Muscle layer of colon (tissue), 2 donors: Measurements from ENCODE around the gene BTF3.

Experiments
- H3K27ac ChIP-seq: one replicate; pipeline ENCODE4 v1.7.0; 2013; ENCODE audit warnings: low read depth, mild to moderate bottlenecking, low read length, moderate library complexity
- H3K27me3 ChIP-seq, 2 donors: one replicate each; pipeline ENCODE4 v1.7.0; 2013; ENCODE audit warnings: low read length in 2 of 2, mild to moderate bottlenecking in 2 of 2; ENCODE audit not compliant: insufficient read depth in 2 of 2, control insufficient read depth in 1 of 2
- H3K36me3 ChIP-seq: one replicate; pipeline ENCODE4 v1.7.0; 2013; ENCODE audit warnings: mild to moderate bottlenecking, low read length; ENCODE audit not compliant: insufficient read depth
- H3K4me1 ChIP-seq: one replicate; pipeline ENCODE4 v1.7.0; 2013; ENCODE audit warnings: mild to moderate bottlenecking, low read length; ENCODE audit not compliant: insufficient read depth
- H3K4me3 ChIP-seq, 2 donors: one replicate each; pipeline ENCODE4 v1.7.0; 2013; ENCODE audit warnings: low read length in 2 of 2, low read depth in 1 of 2, mild to moderate bottlenecking in 1 of 2, moderate library complexity in 1 of 2
- H3K9ac ChIP-seq: one replicate; pipeline ENCODE4 v1.7.0; 2013; ENCODE audit warnings: low read length
- H3K9me3 ChIP-seq: one replicate; pipeline ENCODE4 v1.7.0; 2013; ENCODE audit warnings: mild to moderate bottlenecking, low read length
- donor health status: abdominal sarcoma.
- donor health status: Adenocarcinoma of cecum.

The BTF3 gene

DNA sequence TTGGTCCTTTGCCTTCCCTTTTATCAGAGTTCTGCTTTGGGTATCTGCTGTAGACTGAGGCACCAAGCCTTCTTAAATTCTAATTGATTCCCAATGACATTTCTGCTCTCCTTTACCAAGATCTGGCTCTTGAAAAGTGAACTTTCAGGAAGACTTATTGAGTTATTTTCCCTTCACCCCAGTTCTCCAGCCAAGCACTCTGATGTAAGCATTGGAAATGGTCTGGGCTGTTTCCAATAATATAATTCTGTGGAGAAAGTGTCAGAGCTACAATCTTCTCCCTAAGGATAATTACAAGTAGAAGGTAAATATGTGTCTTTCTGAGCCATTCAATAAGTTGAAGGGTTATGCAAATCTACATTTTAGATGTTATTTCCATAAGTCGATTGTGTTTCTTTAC, 30.8 kb downstream of the BTF3 start:
- H3K27ac ChIP-seq: no peak overlapping the region
- no peaks in the 10 kb centered on the region for H3K9me3 ChIP-seq
- no peak overlapping the region for H3K4me3 ChIP-seq
- no peaks in the 10 kb centered on the region for H3K27me3 ChIP-seq
- H3K9ac ChIP-seq: no peak overlapping the region
- no peaks in the 10 kb centered on the region for H3K4me1 ChIP-seq
- H3K36me3 ChIP-seq: no peaks in the 10 kb centered on the region

GRCh38 chr5:73531356-73531755, 33.1 kb downstream of the BTF3 start:
- H3K4me3 ChIP-seq: no peak overlapping the region

GRCh38 chr5:73532195-73532594, 34.0 kb downstream of the BTF3 start:
- H3K4me1 ChIP-seq: no peaks in the 10 kb centered on the region
- no peaks in the 10 kb centered on the region for H3K27me3 ChIP-seq
- no peak overlapping the region for H3K4me3 ChIP-seq
- no peak overlapping the region for H3K27ac ChIP-seq
- H3K9me3 ChIP-seq: no peaks in the 10 kb centered on the region
- no peaks in the 10 kb centered on the region for H3K36me3 ChIP-seq
- H3K9ac ChIP-seq: no peak overlapping the region

More at GRCh38 chr5:73531356-73531755, 33.1 kb downstream of the BTF3 start:
- Histone ChIP-seq H3K4me1 (no peaks in the 10 kb centered on the region), H3K27ac (no peak overlapping the region), H3K36me3 (no peaks in the 10 kb centered on the region), H3K9ac (no peak overlapping the region), H3K9me3 (no peaks in the 10 kb centered on the region), H3K27me3 (no peaks in the 10 kb centered on the region)

DNA sequence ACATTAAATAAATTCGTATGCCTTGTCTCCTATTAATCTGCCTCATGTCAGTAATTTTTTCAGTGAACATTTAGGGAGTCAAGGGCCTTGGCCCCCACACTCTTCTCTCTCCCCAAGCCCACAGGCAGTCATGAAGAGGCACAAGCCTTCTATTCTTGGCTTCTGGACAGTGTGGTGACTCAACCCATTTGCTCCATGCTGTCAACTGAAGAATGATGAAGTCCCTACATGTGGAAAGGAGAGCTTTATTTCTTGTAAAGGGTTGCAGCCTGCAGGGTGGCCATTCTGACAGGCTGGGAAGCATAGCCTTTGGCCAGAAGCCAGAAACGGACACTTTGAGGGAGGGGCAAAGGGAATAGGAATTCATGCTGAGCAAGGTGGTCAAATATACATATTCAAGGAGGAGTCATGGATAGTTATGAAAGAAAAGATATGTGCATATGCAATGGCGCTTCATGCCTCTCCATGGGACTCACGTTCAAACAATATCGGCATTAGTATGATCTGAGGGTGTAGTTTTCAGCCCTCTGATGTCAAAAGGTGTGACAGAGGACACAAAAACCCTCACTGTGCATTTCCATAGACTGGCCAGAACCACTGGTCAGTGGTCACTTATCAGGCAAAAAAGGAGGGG, 35.9 kb downstream of the BTF3 start:
- no peaks in the 10 kb centered on the region for H3K27me3 ChIP-seq
- H3K36me3 ChIP-seq: no peaks in the 10 kb centered on the region
- H3K9ac ChIP-seq: no peak overlapping the region
- no peaks in the 10 kb centered on the region for H3K9me3 ChIP-seq
- H3K4me1 ChIP-seq: no peaks in the 10 kb centered on the region
- no peak overlapping the region for H3K27ac ChIP-seq
- no peak overlapping the region for H3K4me3 ChIP-seq

GRCh38 chr5:73534971-73535370, 36.7 kb downstream of the BTF3 start:
- Histone ChIP-seq H3K4me3 (no peak overlapping the region), H3K4me1 (no peaks in the 10 kb centered on the region), H3K27ac (no peak overlapping the region), H3K9me3 (no peaks in the 10 kb centered on the region), H3K36me3 (no peaks in the 10 kb centered on the region), H3K9ac (no peak overlapping the region), H3K27me3 (no peaks in the 10 kb centered on the region)

DNA sequence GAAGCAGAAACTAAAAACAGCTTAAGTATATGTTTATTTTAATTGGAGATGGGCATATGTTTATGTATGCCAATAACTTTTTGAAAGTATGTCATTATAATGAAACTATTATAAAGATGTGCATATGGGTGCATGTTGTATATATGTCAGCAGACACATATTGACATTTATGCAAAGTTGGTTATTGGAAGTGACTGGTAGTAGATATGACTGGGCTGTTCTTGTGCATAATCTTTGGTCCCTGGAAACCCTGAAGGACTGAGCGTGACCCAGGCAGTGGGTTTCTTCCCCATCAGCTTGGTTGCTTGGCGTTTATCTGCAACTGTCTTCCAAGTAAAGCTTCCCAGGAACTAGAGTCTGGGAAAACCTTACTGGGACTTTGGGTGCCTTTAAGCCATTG, 41.5 kb downstream of the BTF3 start:
- no peaks in the 10 kb centered on the region for H3K9me3 ChIP-seq
- H3K9ac ChIP-seq: no peak overlapping the region
- no peaks in the 10 kb centered on the region for H3K27me3 ChIP-seq
- no peak overlapping the region for H3K27ac ChIP-seq
- no peaks in the 10 kb centered on the region for H3K4me1 ChIP-seq
- no peak overlapping the region for H3K4me3 ChIP-seq
- H3K36me3 ChIP-seq: no peaks in the 10 kb centered on the region

GRCh38 chr5:73540192-73540591, 42.0 kb downstream of the BTF3 start:
- Histone ChIP-seq H3K4me3 (no peak overlapping the region), H3K27me3 (no peaks in the 10 kb centered on the region), H3K36me3 (no peaks in the 10 kb centered on the region), H3K9me3 (no peaks in the 10 kb centered on the region), H3K4me1 (no peaks in the 10 kb centered on the region), H3K27ac (no peak overlapping the region), H3K9ac (no peak overlapping the region)

DNA sequence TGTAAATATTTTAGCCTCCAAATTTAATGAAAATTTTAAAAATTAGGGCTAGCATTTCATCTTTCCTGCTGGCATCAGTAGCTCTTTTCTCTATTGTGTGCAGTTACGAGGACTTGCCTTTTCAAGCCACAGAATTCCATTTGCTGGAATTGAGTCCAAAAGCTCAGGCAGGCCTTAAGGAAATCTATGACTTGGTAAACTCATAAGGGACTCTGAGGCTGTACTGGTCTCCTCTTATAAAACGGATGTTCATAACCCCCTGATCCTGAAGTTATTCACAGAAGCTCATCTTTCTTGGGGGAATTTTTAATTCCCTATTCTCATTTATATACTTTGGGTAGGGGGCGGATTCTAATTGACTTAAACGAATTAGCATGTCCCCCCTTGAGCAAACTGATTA, 43.8 kb downstream of the BTF3 start:
- Histone ChIP-seq H3K27ac (no peak overlapping the region), H3K4me1 (no peaks in the 10 kb centered on the region), H3K9me3 (no peaks in the 10 kb centered on the region), H3K36me3 (no peaks in the 10 kb centered on the region), H3K9ac (no peak overlapping the region), H3K27me3 (no peaks in the 10 kb centered on the region), H3K4me3 (no peak overlapping the region)

- no peaks in the 10 kb centered on the region for H3K27me3 ChIP-seq
- no peak overlapping the region for H3K4me3 ChIP-seq
- no peaks in the 10 kb centered on the region for H3K36me3 ChIP-seq
- no peak overlapping the region for H3K27ac ChIP-seq
- no peaks in the 10 kb centered on the region for H3K9me3 ChIP-seq
- no peak overlapping the region for H3K9ac ChIP-seq
- H3K4me1 ChIP-seq: no peaks in the 10 kb centered on the region
Observed at GRCh38 chr5:73544429-73545402, 46.5 kb downstream of the BTF3 start.

- Histone ChIP-seq H3K9ac (no peak overlapping the region), H3K27me3 (no peaks in the 10 kb centered on the region), H3K4me3 (no peak overlapping the region), H3K9me3 (no peaks in the 10 kb centered on the region), H3K4me1 (no peaks in the 10 kb centered on the region), H3K36me3 (no peaks in the 10 kb centered on the region), H3K27ac (no peak overlapping the region)
Observed at GRCh38 chr5:73545403-73545779, 47.1 kb downstream of the BTF3 start.

DNA sequence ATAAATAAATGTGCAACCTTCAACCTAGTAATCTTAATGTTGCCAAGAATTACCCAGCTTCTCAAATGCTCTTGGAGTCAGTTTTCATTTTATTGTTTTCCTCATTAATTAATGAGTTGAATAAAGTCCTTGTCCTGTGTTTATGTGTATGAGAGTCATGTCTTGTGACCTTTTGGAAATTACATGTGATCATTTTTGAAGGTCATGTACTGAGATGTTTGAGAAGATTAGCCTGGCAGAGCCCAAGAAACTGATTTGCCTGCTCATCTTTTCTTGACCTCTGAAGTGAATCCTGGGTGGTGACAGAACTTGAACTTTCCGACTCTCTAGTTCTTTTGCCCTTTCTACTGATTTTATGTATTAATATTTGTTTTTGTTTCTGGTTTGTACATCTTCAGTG, 51.8 kb downstream of the BTF3 start:
- H3K27ac ChIP-seq: no peak overlapping the region
- no peaks in the 10 kb centered on the region for H3K27me3 ChIP-seq
- H3K9me3 ChIP-seq: no peaks in the 10 kb centered on the region
- H3K9ac ChIP-seq: no peak overlapping the region
- H3K4me3 ChIP-seq: no peak overlapping the region
- peaks cover 23% of the 10 kb centered on the region for H3K36me3 ChIP-seq
- no peaks in the 10 kb centered on the region for H3K4me1 ChIP-seq
